Measurements from ENCODE around the gene KSR1.

- TF ChIP-seq POLR2A (IDR thresholded peaks at IDR 0.05; ENCODE audit: low read depth, low read length) (no peak), CTCF (IDR thresholded peaks at IDR 0.05 in 2 of 3, conservative IDR thresholded peaks at IDR 0.05 in 1 of 3; ENCODE audit: control insufficient read depth in 2 of 3, extremely low read depth in 1 of 3, insufficient read depth in 1 of 3, low read depth in 3 of 3, low read length in 3 of 3) (no peak), ZBTB33 (IDR thresholded peaks at IDR 0.05) (no peak), CBFB (IDR thresholded peaks at IDR 0.05; ENCODE audit: low read depth) (no peak), YY1 (IDR thresholded peaks at IDR 0.05; ENCODE audit: low read depth, low read length) (no peak), RFX5 (IDR thresholded peaks at IDR 0.05; ENCODE audit: low read depth, low read length) (no peak), HSF1 (IDR thresholded peaks at IDR 0.05; ENCODE audit: low read depth, low read length) (no peak), ZSCAN29 (IDR thresholded peaks at IDR 0.05) (no peak), ELK1 (IDR thresholded peaks at IDR 0.05; ENCODE audit: low read depth, low read length) (no peak), REST (IDR thresholded peaks at IDR 0.05; ENCODE audit: low read depth, low read length) (no peak), ZNF687 (IDR thresholded peaks at IDR 0.05) (no peak), MXI1 (IDR thresholded peaks at IDR 0.05; ENCODE audit: low read depth, low read length) (no peak), ZBTB4 (CRISPR knock-in tag; IDR thresholded peaks at IDR 0.05) (no peak), HCFC1 (IDR thresholded peaks at IDR 0.05; ENCODE audit: low read length) (no peak)
Measured at GRCh38 chr17:27504188-27504995, 48.1 kb downstream of the KSR1 start.

Data from GM12878 (cell line).